K562 (cell line): ENCODE data around the gene ANKRD24. TPM values are rescaled to one million over a fixed set of nuclear protein-coding genes. Genes with fewer than 3 reads are reported as not detected.

Experiments
- GTF2A2 ChIP-seq: IDR thresholded peaks from 2 replicates; pipeline ENCODE4 v1.6.1; 2016; ENCODE audit warnings: mild to moderate bottlenecking, missing genetic modification characterization, missing compliant biosample characterization
- HDAC3 ChIP-seq: fragments of 450-650 bp; IDR thresholded peaks from 2 replicates; pipeline ENCODE4 v1.6.1; 2018; ENCODE audit warnings: borderline replicate concordance, mild to moderate bottlenecking, moderate library complexity; ENCODE audit not compliant: partially characterized antibody
- MEF2A ChIP-seq: IDR thresholded peaks from 2 replicates; pipeline ENCODE4 v1.6.1; 2011; ENCODE audit warnings: low read depth, mild to moderate bottlenecking, low read length, moderate library complexity; ENCODE audit not compliant: control insufficient read depth
- MTF1 ChIP-seq: fragments of 250-450 bp; sonication (Bioruptor Pico); IDR thresholded peaks from 2 replicates; pipeline ENCODE4 v1.9.0; 2021; ENCODE audit warnings: moderate library complexity, mild to moderate bottlenecking, inconsistent platforms, borderline replicate concordance
- NFXL1 ChIP-seq: fragments of 450-650 bp; formaldehyde crosslinking; IDR thresholded peaks from 2 replicates; pipeline ENCODE4 v1.4.0; 2021; ENCODE audit warnings: mild to moderate bottlenecking
- TCF7L2 ChIP-seq: fragments of 150-350 bp; IDR thresholded peaks from 2 replicates; pipeline ENCODE4 v1.6.1; 2016; ENCODE audit warnings: low read depth, mild to moderate bottlenecking, low read length, moderate library complexity
- ZFPM2 ChIP-seq: fragments of 250-450 bp; sonication (Bioruptor Pico); IDR thresholded peaks from 2 replicates; pipeline ENCODE4 v1.5.1; 2022; ENCODE audit warnings: mild to moderate bottlenecking
- ZNF217 ChIP-seq: sonication (generic); formaldehyde crosslinking; IDR thresholded peaks from 2 replicates; pipeline ENCODE4 v1.8.0; 2022; ENCODE audit warnings: mild to moderate bottlenecking, missing genetic modification reagents
- ZNF583 ChIP-seq: fragments of 250-450 bp; sonication (Bioruptor Pico); IDR thresholded peaks from 2 replicates; pipeline ENCODE4 v1.4.0; 2020
- ZNF707 ChIP-seq: fragments of 250-450 bp; sonication (Bioruptor Pico); conservative IDR thresholded peaks from 2 replicates; pipeline ENCODE4 v1.8.0; 2022; ENCODE audit warnings: inconsistent platforms, mild to moderate bottlenecking, moderate library complexity
- ZNF778 ChIP-seq: fragments of 450-650 bp; formaldehyde crosslinking; IDR thresholded peaks from 2 replicates; pipeline ENCODE4 v1.4.0; 2020; ENCODE audit warnings: mild to moderate bottlenecking, moderate library complexity
- polyA plus RNA-seq, 8 experiments: library from polyadenylated mRNA; depleted of rRNA in 4 of 8; stranded (reverse) in 5 of 8; unstranded in 3 of 8; fragments of >200 nt; fragmentation: Nextera tagmentation in 2 of 8; fragmentation: Illumina TruSeq in 1 of 8; extraction: Ambion mirVana in 2 of 8; extraction: Trizol in 1 of 8; gene quantifications; 2 replicates each; pipeline versions ENCODE4 v1.2.1 to v1.2.3, GENCODE V29; 2011 to 2014; ENCODE audit warnings: inconsistent platforms in 1 of 8, missing spikeins in 1 of 8
- total RNA-seq, 7 experiments: library from RNA; depleted of rRNA in 6 of 7; stranded (reverse); fragments of >200 nt in 6 of 7; fragmentation: Illumina TruSeq in 2 of 7; extraction: Trizol in 2 of 7; gene quantifications; 2 replicates each; pipeline versions ENCODE4 v1.2.1 to v1.2.3, GENCODE V29; 2011 to 2021; ENCODE audit warnings: low replicate concordance in 1 of 7

The ANKRD24 gene
- total and polyA plus RNA-seq, 9 of the 15 experiments (the other 6 are each of a cell fraction or from before 2014, with no cell fraction given): 0.07 to 0.12 (median 0.09) TPM; not detected in 5

DNA sequence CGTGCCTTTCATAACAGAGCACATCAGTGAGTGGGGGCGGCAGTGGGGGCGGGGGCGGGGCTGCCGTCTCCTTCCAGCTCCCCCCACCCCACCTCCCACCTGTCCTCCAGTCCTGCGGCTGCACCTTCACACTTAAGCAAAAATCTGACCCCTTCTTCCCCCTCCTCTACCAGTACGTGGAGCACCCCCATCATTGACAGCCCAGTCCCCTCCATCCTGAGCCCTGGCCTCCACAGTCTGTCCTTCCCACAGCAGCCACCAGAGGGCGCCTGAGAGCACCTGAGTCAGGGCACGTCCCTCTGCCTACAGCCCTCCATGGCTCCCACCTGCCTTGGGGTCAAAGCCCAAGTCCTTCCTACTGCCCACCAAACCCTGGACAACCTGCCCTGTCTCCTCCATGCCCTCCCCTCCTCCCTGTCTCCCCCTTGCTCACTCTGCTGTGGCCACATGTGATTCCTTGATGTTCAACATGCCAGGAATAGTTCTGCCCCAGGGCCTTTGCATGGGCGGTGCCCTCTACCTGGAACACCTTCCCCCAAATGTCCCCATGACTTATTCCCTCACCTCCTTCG, 50.9 kb downstream of the ANKRD24 start (continued):
- TF ChIP-seq HDAC3 (no peak), ZNF583 (CRISPR knock-in tag) (no peak), ZNF707 (CRISPR knock-in tag) (no peak), NFXL1 (CRISPR knock-in tag) (no peak), GTF2A2 (no peak), MEF2A (no peak), TCF7L2 (no peak), ZFPM2 (CRISPR knock-in tag) (no peak), MTF1 (CRISPR knock-in tag) (no peak), ZNF778 (CRISPR knock-in tag) (no peak), ZNF217 (CRISPR knock-in tag) (no peak)
